H1 (cell line): ENCODE measurements around the gene PAK2. TPM values are rescaled to one million over a fixed set of nuclear protein-coding genes. Genes with fewer than 3 reads are reported as not detected.

Source experiments
- POU5F1 ChIP-seq: IDR thresholded peaks from 2 replicates; pipeline ENCODE4 v1.6.1; 2011; ENCODE audit warnings: low read depth, mild to moderate bottlenecking, low read length, moderate library complexity
- SIX5 ChIP-seq: IDR thresholded peaks from 2 replicates; pipeline ENCODE4 v1.6.1; 2011; ENCODE audit warnings: mild to moderate bottlenecking, low read depth, low read length
- ZNF274 ChIP-seq: IDR thresholded peaks from 2 replicates; pipeline ENCODE4 v1.7.0; 2012; ENCODE audit warnings: low read length, borderline replicate concordance; ENCODE audit errors: extremely low read depth
- polyA plus RNA-seq, 7 experiments: library from polyadenylated mRNA; depleted of rRNA in 3 of 7; stranded (reverse) in 5 of 7; unstranded in 2 of 7; fragments of >200 nt in 5 of 7; fragments of 200-250 nt in 2 of 7; gene quantifications; 1 replicate in 5 of 7; 2 replicates in 1 of 7; 4 replicates in 1 of 7; pipeline versions ENCODE4 v1.2.1 to v1.2.3, GENCODE V29; 2011 to 2013; ENCODE audit warnings: missing spikeins in 2 of 7, mixed read lengths in 2 of 7
- total RNA-seq: library from RNA; stranded (reverse); fragmentation: NEBNext Ultra II Directional; extraction: Animal tissue kit (Norgen Biotek cat#: 25700); gene quantifications from 2 replicates; pipeline ENCODE4 v1.2.1, GENCODE V29; 2021

The PAK2 gene
- total and polyA plus RNA-seq, 2 of the 8 experiments (the other 6 are each of a cell fraction or from before 2014, with no cell fraction given) = 13.1 to 60.5 TPM

DNA sequence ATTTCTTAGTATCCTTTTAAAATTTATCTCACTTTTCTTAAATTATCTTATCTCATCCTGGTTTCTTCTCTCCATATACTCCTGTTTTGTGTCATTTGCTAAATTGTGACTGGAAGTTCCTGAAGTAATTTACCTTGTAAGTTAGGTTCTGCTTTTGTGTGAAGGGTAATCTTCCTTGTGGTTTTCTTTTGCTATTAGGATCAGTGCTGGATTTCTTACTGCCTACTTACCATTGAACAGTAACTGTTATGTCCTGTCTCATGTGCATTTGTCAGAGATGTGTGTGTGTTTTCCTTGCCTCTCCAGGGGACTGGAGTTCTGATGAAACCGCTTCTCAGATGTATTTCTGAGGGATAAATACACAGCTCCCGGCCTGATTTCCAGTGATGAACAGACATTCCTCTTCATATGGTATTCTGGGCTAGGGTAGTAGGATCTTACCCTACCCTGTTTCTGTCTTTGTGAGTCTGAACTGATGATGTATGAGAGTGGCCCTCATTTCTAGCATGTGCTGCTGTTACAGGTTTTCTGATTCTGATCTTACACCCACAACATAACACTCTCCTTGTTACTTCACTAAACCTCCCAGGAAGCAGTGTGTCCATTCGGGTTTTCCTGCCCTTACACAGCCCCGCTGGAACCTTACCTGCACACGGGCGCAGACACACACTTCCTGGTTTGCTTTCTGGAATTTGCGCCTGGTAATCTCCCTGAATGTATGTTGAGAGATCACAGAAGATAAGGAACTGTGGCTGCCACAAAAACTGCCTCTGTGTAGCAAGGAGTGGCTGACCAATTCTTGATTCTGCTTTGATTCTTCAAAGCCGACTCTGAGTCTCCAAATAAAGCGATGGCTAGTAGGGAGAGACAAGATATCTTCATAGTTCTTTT is 14.7 kb downstream of the PAK2 start (continued):
- TF ChIP-seq POU5F1 = no peak
- no peak for TF ChIP-seq ZNF274
- TF ChIP-seq SIX5 = no peak
